ENCODE data around the gene MYLK2. TPM values are rescaled to one million over a fixed set of nuclear protein-coding genes. Genes with fewer than 3 reads are reported as not detected.

The MYLK2 gene
- total and polyA plus RNA-seq, 2 donors (not counting 1 experiment from before 2014, with no cell fraction given) = under 0.01 TPM; not detected in 1

- TF ChIP-seq EZH2 (IDR thresholded peaks at IDR 0.05; ENCODE audit: low read length, missing control alignments) = no peak
- TF ChIP-seq CTCF (conservative IDR thresholded peaks at IDR 0.05 in 1 of 2, IDR thresholded peaks at IDR 0.05 in 1 of 2; ENCODE audit: low read depth in 1 of 2, low read length in 2 of 2) = no peak
Measured at GRCh38 chr20:31790401-31790800, 28.8 kb upstream of the MYLK2 start.

GRCh38 chr20:31797364-31797763, 21.8 kb upstream of the MYLK2 start:
- Histone ChIP-seq H3K36me3 (ENCODE audit: control insufficient read depth, insufficient read depth, low read length) (peaks cover 3% of the 10 kb centered on the region), H4K20me1 (ENCODE audit: control insufficient read depth, extremely low read depth, insufficient read depth, low read length) (no peaks in the 10 kb centered on the region), H3K27ac (ENCODE audit: insufficient read depth, low read length) (no peak overlapping the region), H3K4me1 (ENCODE audit: control insufficient read depth, extremely low read depth, insufficient read depth, low read length) (no peaks in the 10 kb centered on the region), H3K4me3 (replicated peaks in 1 of 4; ENCODE audit: control extremely low read depth in 1 of 4, insufficient read depth in 1 of 4, low read depth in 3 of 4, low read length in 4 of 4) (no peak overlapping the region), H2AFZ (ENCODE audit: low read length) (no peak overlapping the region), H3K9me3 (ENCODE audit: control insufficient read depth, insufficient read depth, low read depth, low read length) (no peaks in the 10 kb centered on the region), H3K9ac (ENCODE audit: insufficient read depth, low read length) (no peak overlapping the region), H3K4me2 (ENCODE audit: extremely low read depth, insufficient read depth, low read length) (no peak overlapping the region), H3K79me2 (ENCODE audit: control insufficient read depth, insufficient read depth, low read length) (no peaks in the 10 kb centered on the region), H3K27me3 (ENCODE audit: control insufficient read depth, insufficient read depth, low read length) (no peaks in the 10 kb centered on the region)
- TF ChIP-seq EZH2 (IDR thresholded peaks at IDR 0.05; ENCODE audit: low read length, missing control alignments) (no peak), CTCF (conservative IDR thresholded peaks at IDR 0.05 in 1 of 2, IDR thresholded peaks at IDR 0.05 in 1 of 2; ENCODE audit: low read depth in 1 of 2, low read length in 2 of 2) (no peak)
- DNase-seq (ENCODE audit: low read depth in 2 of 2) = no peak

More at GRCh38 chr20:31790401-31790800, 28.8 kb upstream of the MYLK2 start:
- Histone ChIP-seq H3K4me1 (ENCODE audit: control insufficient read depth, extremely low read depth, insufficient read depth, low read length) (peaks cover 3% of the 10 kb centered on the region), H3K9me3 (ENCODE audit: control insufficient read depth, insufficient read depth, low read depth, low read length) (no peaks in the 10 kb centered on the region), H3K79me2 (ENCODE audit: control insufficient read depth, insufficient read depth, low read length) (no peaks in the 10 kb centered on the region), H4K20me1 (ENCODE audit: control insufficient read depth, extremely low read depth, insufficient read depth, low read length) (no peaks in the 10 kb centered on the region), H3K9ac (ENCODE audit: insufficient read depth, low read length) (no peak overlapping the region), H3K4me3 (replicated peaks in 1 of 4; ENCODE audit: control extremely low read depth in 1 of 4, insufficient read depth in 1 of 4, low read depth in 3 of 4, low read length in 4 of 4) (no peak overlapping the region), H3K27me3 (ENCODE audit: control insufficient read depth, insufficient read depth, low read length) (no peaks in the 10 kb centered on the region), H3K4me2 (ENCODE audit: extremely low read depth, insufficient read depth, low read length) (no peak overlapping the region), H3K27ac (ENCODE audit: insufficient read depth, low read length) (no peak overlapping the region), H2AFZ (ENCODE audit: low read length) (no peak overlapping the region), H3K36me3 (ENCODE audit: control insufficient read depth, insufficient read depth, low read length) (peaks cover 2% of the 10 kb centered on the region)
- DNase-seq (ENCODE audit: low read depth in 2 of 2) = peak in 1 of 2 donors; percentile 51

GRCh38 chr20:31801508-31801907, 17.6 kb upstream of the MYLK2 start:
- no peak overlapping the region for H3K4me3 ChIP-seq (replicated peaks in 1 of 4; ENCODE audit: control extremely low read depth in 1 of 4, insufficient read depth in 1 of 4, low read depth in 3 of 4, low read length in 4 of 4)
- no peaks in the 10 kb centered on the region for H3K79me2 ChIP-seq (ENCODE audit: control insufficient read depth, insufficient read depth, low read length)
- no peaks in the 10 kb centered on the region for H4K20me1 ChIP-seq (ENCODE audit: control insufficient read depth, extremely low read depth, insufficient read depth, low read length)
- peaks cover 7% of the 10 kb centered on the region for H3K36me3 ChIP-seq (ENCODE audit: control insufficient read depth, insufficient read depth, low read length)
- no peak overlapping the region for H3K4me2 ChIP-seq (ENCODE audit: extremely low read depth, insufficient read depth, low read length)
- TF ChIP-seq EZH2 (IDR thresholded peaks at IDR 0.05; ENCODE audit: low read length, missing control alignments) (no peak), CTCF (conservative IDR thresholded peaks at IDR 0.05 in 1 of 2, IDR thresholded peaks at IDR 0.05 in 1 of 2; ENCODE audit: low read depth in 1 of 2, low read length in 2 of 2) (no peak)
- H3K9me3 ChIP-seq (ENCODE audit: control insufficient read depth, insufficient read depth, low read depth, low read length) = no peaks in the 10 kb centered on the region
- no peak for DNase-seq (ENCODE audit: low read depth in 2 of 2)
- no peaks in the 10 kb centered on the region for H3K4me1 ChIP-seq (ENCODE audit: control insufficient read depth, extremely low read depth, insufficient read depth, low read length)
- H3K27me3 ChIP-seq (ENCODE audit: control insufficient read depth, insufficient read depth, low read length) = no peaks in the 10 kb centered on the region
- H3K27ac ChIP-seq (ENCODE audit: insufficient read depth, low read length) = no peak overlapping the region
- H3K9ac ChIP-seq (ENCODE audit: insufficient read depth, low read length) = no peak overlapping the region
- H2AFZ ChIP-seq (ENCODE audit: low read length) = no peak overlapping the region
